K562 (cell line): Measurements from ENCODE around the gene PAFAH2.

ENCODE experiments used
- CTCF ChIP-seq, 3 experiments: IDR thresholded peaks in 2 of 3; conservative IDR thresholded peaks in 1 of 3; 2 replicates each; pipeline ENCODE4 v1.5.1; 2011 to 2012; ENCODE audit warnings: low read length in 3 of 3, mild to moderate bottlenecking in 3 of 3, control low read depth in 2 of 3, improper control_type of control experiment in 1 of 3, inconsistent platforms in 1 of 3, low read depth in 1 of 3, mixed read lengths in 1 of 3, moderate library complexity in 1 of 3; ENCODE audit not compliant: insufficient read depth in 2 of 3
- MEF2D ChIP-seq: conservative IDR thresholded peaks from 2 replicates; pipeline ENCODE4 v1.6.1; 2016; ENCODE audit warnings: low read depth, missing genetic modification characterization, missing compliant biosample characterization
- NCOR1 ChIP-seq: fragments of 450-650 bp; IDR thresholded peaks from 2 replicates; pipeline ENCODE4 v1.6.1; 2016; ENCODE audit warnings: mild to moderate bottlenecking, moderate library complexity
- POLR2A ChIP-seq: fragments of 450-650 bp; conservative IDR thresholded peaks from 2 replicates; pipeline ENCODE4 v1.6.1; 2016
- SNAPC5 ChIP-seq: fragments of 250-450 bp; sonication (Bioruptor Pico); IDR thresholded peaks from 2 replicates; pipeline ENCODE4 v1.8.0; 2021; ENCODE audit warnings: moderate library complexity, mild to moderate bottlenecking, inconsistent platforms
- SRSF9 ChIP-seq: fragments of 200-400 bp; formaldehyde crosslinking; IDR thresholded peaks from 2 replicates; pipeline ENCODE4 v1.6.1; 2017; ENCODE audit warnings: low read depth, low read length, borderline replicate concordance
- TGIF2 ChIP-seq: sonication (generic); formaldehyde crosslinking; IDR thresholded peaks from 2 replicates; pipeline ENCODE4 v1.8.1; 2022; ENCODE audit warnings: mild to moderate bottlenecking, missing genetic modification reagents, moderate library complexity
- ZNF311 ChIP-seq: fragments of 250-450 bp; sonication (Bioruptor Pico); IDR thresholded peaks from 2 replicates; pipeline ENCODE4 v1.4.0; 2020; ENCODE audit warnings: mild to moderate bottlenecking, moderate library complexity
- ZNF318 ChIP-seq, 2 experiments: fragments of 450-650 bp; IDR thresholded peaks; 2 replicates each; pipeline ENCODE4 v1.6.1; 2016; ENCODE audit warnings: mild to moderate bottlenecking in 2 of 2, borderline replicate concordance in 1 of 2, low read depth in 1 of 2, moderate library complexity in 1 of 2

DNA sequence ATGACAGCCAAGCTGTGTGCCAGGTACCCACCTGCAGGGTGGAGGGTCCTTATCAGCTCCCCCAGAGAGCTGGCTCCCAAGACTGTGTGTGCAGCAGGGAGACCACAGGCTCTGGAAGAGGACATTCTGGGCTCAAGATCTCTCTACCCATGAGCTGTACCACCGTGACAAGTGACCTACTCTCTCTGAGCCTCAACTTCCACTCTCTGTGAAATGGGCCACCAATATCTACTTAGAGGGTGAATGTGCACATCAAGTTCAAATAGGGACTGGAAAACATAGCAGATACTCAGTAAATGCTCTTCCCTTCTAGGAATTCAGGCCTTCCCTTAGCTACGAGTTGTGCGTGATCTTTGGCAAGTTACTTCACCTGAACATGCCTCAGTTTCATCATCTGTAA is 46.6 kb upstream of the PAFAH2 start:
- TF ChIP-seq ZNF311 (CRISPR knock-in tag) (no peak), TGIF2 (CRISPR knock-in tag) (no peak), POLR2A (no peak), MEF2D (no peak), SNAPC5 (CRISPR knock-in tag) (no peak), ZNF318 (IDR thresholded peaks at IDR 0.05; ENCODE audit: borderline replicate concordance in 1 of 2, low read depth in 1 of 2) (no peak), NCOR1 (no peak), CTCF (IDR thresholded peaks at IDR 0.05 in 2 of 3, conservative IDR thresholded peaks at IDR 0.05 in 1 of 3; ENCODE audit: insufficient read depth in 2 of 3, low read depth in 1 of 3, low read length in 3 of 3) (no peak), SRSF9 (no peak)
